Measurements from ENCODE around the gene RBM33. TPM values are rescaled to one million over a fixed set of nuclear protein-coding genes. Genes with fewer than 3 reads are reported as not detected.

The RBM33 gene
- total RNA-seq, 1 donor from 2014 or later: 73.2 TPM

- TF ChIP-seq, protein P1, sequence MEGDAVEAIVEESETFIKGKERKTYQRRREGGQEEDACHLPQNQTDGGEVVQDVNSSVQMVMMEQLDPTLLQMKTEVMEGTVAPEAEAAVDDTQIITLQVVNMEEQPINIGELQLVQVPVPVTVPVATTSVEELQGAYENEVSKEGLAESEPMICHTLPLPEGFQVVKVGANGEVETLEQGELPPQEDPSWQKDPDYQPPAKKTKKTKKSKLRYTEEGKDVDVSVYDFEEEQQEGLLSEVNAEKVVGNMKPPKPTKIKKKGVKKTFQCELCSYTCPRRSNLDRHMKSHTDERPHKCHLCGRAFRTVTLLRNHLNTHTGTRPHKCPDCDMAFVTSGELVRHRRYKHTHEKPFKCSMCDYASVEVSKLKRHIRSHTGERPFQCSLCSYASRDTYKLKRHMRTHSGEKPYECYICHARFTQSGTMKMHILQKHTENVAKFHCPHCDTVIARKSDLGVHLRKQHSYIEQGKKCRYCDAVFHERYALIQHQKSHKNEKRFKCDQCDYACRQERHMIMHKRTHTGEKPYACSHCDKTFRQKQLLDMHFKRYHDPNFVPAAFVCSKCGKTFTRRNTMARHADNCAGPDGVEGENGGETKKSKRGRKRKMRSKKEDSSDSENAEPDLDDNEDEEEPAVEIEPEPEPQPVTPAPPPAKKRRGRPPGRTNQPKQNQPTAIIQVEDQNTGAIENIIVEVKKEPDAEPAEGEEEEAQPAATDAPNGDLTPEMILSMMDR (conservative IDR thresholded peaks at IDR 0.05): no peak
- Mint-ChIP-seq H3K27ac (ENCODE audit: unreplicated experiment) (no peak overlapping the region), H3K9me3 (no peaks in the 10 kb centered on the region), H3K4me3 (no peak overlapping the region), H3K4me1 (no peaks in the 10 kb centered on the region), H3K27me3 (ENCODE audit: low read depth) (peaks cover 39% of the 10 kb centered on the region), H3K36me3 (ENCODE audit: low read depth) (peaks cover 5% of the 10 kb centered on the region)
- DNase-seq (ENCODE audit: low read depth, low spot score): no peak
Measured at GRCh38 chr7:155793720-155794119, 149.3 kb downstream of the RBM33 start.

DNA sequence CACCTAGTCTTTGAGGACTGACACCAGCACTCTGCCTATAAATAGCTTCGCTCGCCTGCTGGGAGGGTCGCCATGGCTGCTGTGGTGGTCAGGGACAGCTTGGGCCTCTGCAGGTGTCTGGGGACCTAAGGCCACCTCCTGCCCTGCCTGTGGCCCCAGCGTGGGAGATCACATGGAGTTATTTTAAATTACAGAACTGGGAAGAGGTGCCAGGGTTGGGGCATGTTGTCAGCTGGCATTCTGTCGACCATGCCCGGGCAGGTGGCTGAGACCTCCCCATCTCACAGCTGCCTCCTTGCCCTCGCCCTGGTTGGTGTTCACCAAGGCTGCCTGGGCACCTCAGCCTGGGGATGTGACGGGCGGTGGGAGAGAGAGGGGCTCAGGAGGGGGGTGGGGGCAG lies 149.7 kb downstream of the RBM33 start:
- TF ChIP-seq, protein P1 (conservative IDR thresholded peaks at IDR 0.05): no peak
- Mint-ChIP-seq H3K27ac (ENCODE audit: unreplicated experiment) (no peak overlapping the region), H3K9me3 (no peaks in the 10 kb centered on the region), H3K27me3 (ENCODE audit: low read depth) (peaks cover 39% of the 10 kb centered on the region), H3K36me3 (ENCODE audit: low read depth) (peaks cover 5% of the 10 kb centered on the region), H3K4me3 (no peak overlapping the region), H3K4me1 (no peaks in the 10 kb centered on the region)
- no peak for DNase-seq (ENCODE audit: low read depth, low spot score)

GRCh38 chr7:155795401-155795800 lies 150.9 kb downstream of the RBM33 start:
- Mint-ChIP-seq H3K9me3 (no peaks in the 10 kb centered on the region), H3K27ac (ENCODE audit: unreplicated experiment) (no peak overlapping the region), H3K36me3 (ENCODE audit: low read depth) (peaks cover 5% of the 10 kb centered on the region), H3K27me3 (ENCODE audit: low read depth) (peaks cover 47% of the 10 kb centered on the region), H3K4me1 (no peaks in the 10 kb centered on the region), H3K4me3 (peak overlapping the region; percentile 20)
- DNase-seq (ENCODE audit: low read depth, low spot score): no peak
- TF ChIP-seq, protein P1 (conservative IDR thresholded peaks at IDR 0.05): no peak

DNA sequence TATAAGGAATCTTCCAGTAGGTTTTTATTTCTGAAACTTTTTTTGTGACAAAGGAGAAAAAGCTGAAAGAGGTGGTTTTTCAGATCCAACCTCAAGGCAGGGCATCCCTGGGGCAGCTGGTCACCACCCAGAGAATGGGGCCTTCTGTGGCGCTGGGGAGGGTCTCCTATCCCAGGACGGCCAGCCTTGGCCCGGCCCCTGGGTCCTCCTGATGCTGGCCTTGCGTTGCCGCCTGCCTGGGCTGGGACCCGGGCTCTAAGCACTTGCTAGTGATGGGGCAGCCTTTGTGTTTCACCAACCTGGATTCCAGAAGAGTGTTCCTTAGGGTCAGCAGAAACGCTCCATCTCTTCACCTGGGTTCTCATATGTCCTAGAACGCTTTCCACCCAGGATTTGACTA lies 151.5 kb downstream of the RBM33 start:
- peak overlapping the region; percentile 20 for H3K4me3 Mint-ChIP-seq
- peaks cover 51% of the 10 kb centered on the region for H3K27me3 Mint-ChIP-seq (ENCODE audit: low read depth)
- TF ChIP-seq, protein P1 (conservative IDR thresholded peaks at IDR 0.05): no peak
- no peak overlapping the region for H3K27ac Mint-ChIP-seq (ENCODE audit: unreplicated experiment)
- H3K4me1 Mint-ChIP-seq: no peaks in the 10 kb centered on the region
- no peaks in the 10 kb centered on the region for H3K9me3 Mint-ChIP-seq
- H3K36me3 Mint-ChIP-seq (ENCODE audit: low read depth): peaks cover 5% of the 10 kb centered on the region
- DNase-seq (ENCODE audit: low read depth, low spot score): no peak

DNA sequence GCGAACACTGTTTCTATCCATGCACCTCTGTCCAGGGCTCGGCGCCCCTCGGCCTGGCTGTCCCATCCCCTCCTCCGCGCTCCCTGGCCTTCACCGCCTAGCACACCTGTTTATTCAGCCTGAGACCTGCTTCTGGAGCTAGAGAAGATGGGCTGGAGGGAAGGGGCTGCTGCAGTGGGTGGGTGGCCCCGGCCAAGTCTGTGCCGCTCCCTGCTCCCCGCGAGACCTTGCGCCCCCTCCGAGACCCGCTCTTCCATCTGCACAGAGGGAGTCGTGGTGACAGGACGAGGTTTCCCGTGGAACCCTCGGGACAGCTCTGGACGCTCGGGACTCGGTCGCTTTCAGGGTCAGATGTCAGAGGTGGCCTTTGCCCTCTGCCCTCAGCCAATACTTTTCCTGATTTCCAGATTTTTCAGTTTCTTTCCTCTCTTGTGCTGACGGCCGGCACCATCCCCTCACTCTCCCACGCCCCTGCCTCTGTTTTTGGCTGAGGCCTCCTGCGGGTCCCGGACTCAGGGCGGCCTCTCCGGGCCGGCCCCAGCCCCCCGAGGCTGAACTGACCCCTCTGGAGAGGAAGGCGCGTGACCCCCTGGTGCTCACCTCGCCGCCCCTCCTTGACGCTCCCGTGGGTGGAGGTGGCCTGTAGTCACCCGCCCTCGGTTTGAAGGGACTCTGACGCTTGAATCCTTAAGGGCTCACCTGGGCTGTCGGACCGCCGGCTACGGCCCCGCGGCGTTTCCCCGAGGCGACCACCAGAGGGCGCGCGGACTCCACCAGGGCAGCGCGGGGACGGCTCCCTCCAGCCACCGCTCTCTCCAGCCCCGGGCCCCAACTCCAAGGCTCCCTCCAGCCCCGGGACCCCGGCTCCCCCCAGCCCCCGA lies 152.2 kb downstream of the RBM33 start:
- peaks cover 51% of the 10 kb centered on the region for H3K27me3 Mint-ChIP-seq (ENCODE audit: low read depth)
- DNase-seq (ENCODE audit: low read depth, low spot score): peak; percentile 81

More for the DNA sequence above, 152.2 kb downstream of the RBM33 start:
- Mint-ChIP-seq H3K27ac (ENCODE audit: unreplicated experiment) (no peak overlapping the region), H3K36me3 (ENCODE audit: low read depth) (peaks cover under 1% of the 10 kb centered on the region), H3K4me3 (no peak overlapping the region), H3K4me1 (no peaks in the 10 kb centered on the region), H3K9me3 (no peaks in the 10 kb centered on the region)
- TF ChIP-seq, protein P1 (conservative IDR thresholded peaks at IDR 0.05): peak; percentile 92

Measured in neural crest cell (in vitro differentiated cells).